Subcutaneous adipose tissue (tissue), 4 donors: ENCODE data around the gene DPP9. TPM values are rescaled to one million over a fixed set of nuclear protein-coding genes. Genes with fewer than 3 reads are reported as not detected.

Experiments used
- total RNA-seq, 4 donors: library from RNA; depleted of rRNA; stranded (reverse); fragments of >200 nt; gene quantifications; one replicate each; pipeline ENCODE4 v1.1.0, GENCODE V29; 2016
- TF ChIP-seq, protein P1 (sequence below): fragments of 450-650 bp; IDR thresholded peaks from one replicate; pipeline ENCODE4 v1.5.1; 2016; ENCODE audit warnings: low read depth, mild to moderate bottlenecking, control low read depth, antibody characterized with exemption, moderate library complexity

Gene DPP9
- total RNA-seq, 4 donors from 2014 or later: 31.1 to 109 (median 48.6) TPM

- TF ChIP-seq, protein P1, sequence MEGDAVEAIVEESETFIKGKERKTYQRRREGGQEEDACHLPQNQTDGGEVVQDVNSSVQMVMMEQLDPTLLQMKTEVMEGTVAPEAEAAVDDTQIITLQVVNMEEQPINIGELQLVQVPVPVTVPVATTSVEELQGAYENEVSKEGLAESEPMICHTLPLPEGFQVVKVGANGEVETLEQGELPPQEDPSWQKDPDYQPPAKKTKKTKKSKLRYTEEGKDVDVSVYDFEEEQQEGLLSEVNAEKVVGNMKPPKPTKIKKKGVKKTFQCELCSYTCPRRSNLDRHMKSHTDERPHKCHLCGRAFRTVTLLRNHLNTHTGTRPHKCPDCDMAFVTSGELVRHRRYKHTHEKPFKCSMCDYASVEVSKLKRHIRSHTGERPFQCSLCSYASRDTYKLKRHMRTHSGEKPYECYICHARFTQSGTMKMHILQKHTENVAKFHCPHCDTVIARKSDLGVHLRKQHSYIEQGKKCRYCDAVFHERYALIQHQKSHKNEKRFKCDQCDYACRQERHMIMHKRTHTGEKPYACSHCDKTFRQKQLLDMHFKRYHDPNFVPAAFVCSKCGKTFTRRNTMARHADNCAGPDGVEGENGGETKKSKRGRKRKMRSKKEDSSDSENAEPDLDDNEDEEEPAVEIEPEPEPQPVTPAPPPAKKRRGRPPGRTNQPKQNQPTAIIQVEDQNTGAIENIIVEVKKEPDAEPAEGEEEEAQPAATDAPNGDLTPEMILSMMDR: no peak
These were observed 36.0 kb upstream of the DPP9 start for GRCh38 chr19:4759388-4760284.

DNA sequence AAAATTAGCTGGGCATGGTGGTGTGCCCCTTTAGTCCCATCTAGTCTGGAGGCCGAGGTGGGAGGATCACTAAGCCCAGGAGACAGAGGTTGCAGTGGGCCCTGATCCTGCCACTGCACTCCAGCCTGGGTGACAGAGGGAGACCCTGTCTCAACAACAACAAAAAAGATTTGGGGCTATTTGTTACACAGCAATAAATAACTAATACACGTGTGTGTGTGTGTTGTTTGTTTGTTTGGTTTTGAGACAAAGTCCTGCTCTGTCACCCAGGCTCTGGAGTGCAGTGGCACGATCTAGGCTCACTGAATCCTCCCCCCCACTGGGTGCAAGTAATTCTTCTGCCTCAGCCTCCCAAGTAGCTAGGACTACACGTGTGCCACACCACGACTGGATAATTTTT lies 35.0 kb upstream of the DPP9 start:
- TF ChIP-seq, protein P1: no peak

DNA sequence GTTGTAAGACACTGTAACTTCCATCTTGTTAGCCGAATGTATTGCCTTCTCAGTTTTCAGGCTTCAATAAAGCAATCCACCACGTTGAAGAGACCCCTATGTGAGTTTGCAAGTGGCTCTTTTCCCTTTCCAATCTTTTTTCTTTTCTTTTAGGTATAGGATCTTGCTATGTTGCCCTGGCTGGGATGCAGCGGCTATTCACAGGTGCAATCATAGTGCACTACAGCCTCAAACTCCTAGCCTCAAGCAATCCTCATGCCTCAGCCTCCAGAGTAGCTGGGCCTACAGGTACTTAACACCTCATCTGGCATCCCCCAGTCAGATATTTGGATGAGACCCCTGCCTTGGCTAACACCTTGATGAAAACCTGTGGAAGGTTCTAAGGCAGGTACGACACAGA lies 34.4 kb upstream of the DPP9 start:
- TF ChIP-seq, protein P1: no peak

DNA sequence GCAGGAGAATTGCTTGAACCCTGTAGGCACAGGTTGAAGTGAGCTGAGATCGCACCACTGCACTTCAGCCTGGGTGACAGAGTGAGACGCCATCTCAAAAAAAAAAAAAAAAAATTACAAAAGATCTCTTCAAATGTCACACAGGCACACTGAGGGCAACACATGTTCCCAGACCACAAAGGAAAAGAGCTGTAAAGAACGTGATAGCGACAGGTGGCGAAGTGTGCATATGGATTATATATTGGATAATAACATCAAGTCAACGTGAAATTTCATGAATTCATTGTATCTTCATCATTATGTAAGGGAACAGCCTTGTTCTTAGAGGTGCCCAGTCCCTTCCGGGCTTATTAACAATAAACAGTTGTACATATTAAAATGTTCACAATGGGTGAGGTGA lies 31.8 kb upstream of the DPP9 start:
- TF ChIP-seq, protein P1: no peak

DNA sequence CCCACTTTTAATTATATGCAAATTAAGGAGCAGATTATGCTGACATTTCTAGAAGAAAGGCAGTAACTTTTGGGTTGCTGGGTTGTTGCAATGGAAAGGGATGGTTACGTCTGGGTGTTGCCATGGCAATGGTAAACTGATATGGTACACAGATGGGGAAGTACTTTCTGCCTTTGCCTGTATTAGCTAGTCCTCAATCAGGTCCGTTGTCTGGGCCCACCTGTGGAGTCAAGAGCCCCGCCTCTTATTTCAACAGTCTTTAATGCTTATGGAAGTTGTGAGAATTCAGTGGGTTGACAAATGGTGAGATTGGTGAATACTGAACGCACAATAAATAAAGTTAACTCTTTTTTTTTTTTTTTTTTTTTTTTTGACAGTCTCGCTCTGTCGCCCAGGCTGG lies 30.6 kb upstream of the DPP9 start:
- TF ChIP-seq, protein P1: no peak

- TF ChIP-seq, protein P1: no peak
These were observed 26.4 kb upstream of the DPP9 start for GRCh38 chr19:4749870-4750590.

- TF ChIP-seq, protein P1: no peak
These were observed 24.9 kb upstream of the DPP9 start for GRCh38 chr19:4748589-4748988.
